ENCODE data around the gene GRIK4. TPM values are rescaled to one million over a fixed set of nuclear protein-coding genes. Genes with fewer than 3 reads are reported as not detected.

Gene GRIK4
- total and polyA plus RNA-seq, 9 of the 15 experiments (the other 6 are each of a cell fraction or from before 2014, with no cell fraction given): not detected

- no peak for TF ChIP-seq BMI1 (IDR thresholded peaks at IDR 0.05; ENCODE audit: low read length)
- TF ChIP-seq ZNF232 (CRISPR knock-in tag; IDR thresholded peaks at IDR 0.05): no peak
- no peak for TF ChIP-seq ESRRB (CRISPR knock-in tag; IDR thresholded peaks at IDR 0.05; ENCODE audit: borderline replicate concordance)
These were observed 8.7 kb downstream of the GRIK4 start (continued) for GRCh38 chr11:120520091-120520822.

DNA sequence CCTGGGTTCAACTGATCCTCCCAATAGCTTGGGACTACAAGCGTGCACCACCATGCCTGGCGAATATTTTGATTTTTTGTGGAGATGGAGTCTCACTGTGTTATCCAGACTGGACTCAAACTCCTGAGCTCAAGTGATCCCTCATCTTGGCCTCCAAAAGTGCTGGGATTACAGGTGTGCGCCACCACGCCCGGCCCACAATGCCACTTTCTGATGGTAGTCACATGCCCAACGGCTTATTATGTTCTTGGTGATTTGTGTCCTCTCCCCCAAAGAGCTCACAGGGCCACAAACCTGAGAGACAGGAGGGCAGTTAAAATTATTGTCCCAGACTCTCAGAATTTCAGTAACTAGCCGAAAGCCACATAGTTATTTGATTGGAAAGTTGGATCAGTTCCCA is 9.6 kb downstream of the GRIK4 start:
- DNase-seq (ENCODE audit: extremely low read depth in 1 of 4, low spot score in 3 of 4) (no peak), ATAC-seq (no peak), FAIRE-seq (no peak)
- Histone ChIP-seq H3K4me3 (no peak overlapping the region), H3K9ac (ENCODE audit: insufficient read depth in 1 of 2, low read depth in 2 of 2, low read length in 2 of 2) (no peak overlapping the region), H2AFZ (ENCODE audit: low read depth, low read length) (no peak overlapping the region), H3K27me3 (ENCODE audit: control insufficient read depth in 2 of 2, insufficient read depth in 2 of 2, low read length in 2 of 2) (peaks cover 53 to 93% of the 10 kb centered on the region in 2 experiments; a peak in 4 of 5 replicates), H4K20me1 (replicated peaks; ENCODE audit: control insufficient read depth, insufficient read depth, low read length) (peaks cover 22% of the 10 kb centered on the region), H3K9me3 (replicated peaks; ENCODE audit: control insufficient read depth, insufficient read depth, low read depth, low read length) (no peaks in the 10 kb centered on the region), H3K36me3 (ENCODE audit: control insufficient read depth, insufficient read depth, low read length) (no peaks in the 10 kb centered on the region), H3K4me1 (replicated peaks in 1 of 2; ENCODE audit: control insufficient read depth in 2 of 2, insufficient read depth in 2 of 2, low read length in 2 of 2) (peaks cover 0 to 6% of the 10 kb centered on the region in 2 experiments; a peak in 1 of 5 replicates), H3K9me1 (ENCODE audit: control insufficient read depth, insufficient read depth, low read length) (no peaks in the 10 kb centered on the region), H3K79me2 (ENCODE audit: control insufficient read depth, insufficient read depth, low read length) (no peaks in the 10 kb centered on the region), H3K27ac (ENCODE audit: extremely low read depth, low read depth, low read length) (no peak overlapping the region), H3K4me2 (ENCODE audit: insufficient read depth, low read length) (no peak overlapping the region)
- CTCF ChIA-PET (ENCODE audit: low intra/inter-chr PET ratio): no interaction called here
- intact Hi-C loops (cut with micrococcal nuclease) (no loop called here), in situ Hi-C loops (cut with MboI) (loop anchor here (5.0 to 10.0 kb wide), 2 partner anchors 166 to 1074 kb away; no protein-coding TSS in a partner anchor)
- no TSS peak for BruUV-seq (replicated peaks)
- POLR2A ChIA-PET: interaction anchor here (0.6 to 0.7 kb wide), 2 partner anchors 20 to 182 kb away, joined by 3 to 5 read pairs; no protein-coding TSS in a partner anchor
- 2% methylated on average over 7 of the region's 7 CpGs for WGBS (ENCODE audit: insufficient coverage, low coverage, missing lambda C conversion rate)
- TF ChIP-seq JUND (IDR thresholded peaks at IDR 0.05; ENCODE audit: borderline replicate concordance, low read depth, low read length): no peak
- no peak for TF ChIP-seq JUND (tag; IDR thresholded peaks at IDR 0.05; ENCODE audit: borderline replicate concordance, low read depth, low read length)
- no peak for TF ChIP-seq ZNF431 (CRISPR knock-in tag; IDR thresholded peaks at IDR 0.05)
- no peak for TF ChIP-seq PHF8 (IDR thresholded peaks at IDR 0.05; ENCODE audit: borderline replicate concordance, low read length)
- no peak for TF ChIP-seq ZC3H4 (CRISPR knock-in tag; IDR thresholded peaks at IDR 0.05; ENCODE audit: borderline replicate concordance)
- TF ChIP-seq ZNF324 (CRISPR knock-in tag; IDR thresholded peaks at IDR 0.05): no peak
- no peak for TF ChIP-seq HMBOX1 (IDR thresholded peaks at IDR 0.05)
- TF ChIP-seq SAP30 (IDR thresholded peaks at IDR 0.05; ENCODE audit: borderline replicate concordance, insufficient read depth, low read depth, low read length, poor library complexity, severe bottlenecking): no peak
- no peak for TF ChIP-seq MEF2A (IDR thresholded peaks at IDR 0.05; ENCODE audit: control insufficient read depth, low read depth, low read length)
- no peak for TF ChIP-seq NFXL1 (CRISPR knock-in tag; IDR thresholded peaks at IDR 0.05)
- no peak for TF ChIP-seq NCOA4 (IDR thresholded peaks at IDR 0.05; ENCODE audit: partially characterized antibody)
- no peak for TF ChIP-seq NCOA1 (IDR thresholded peaks at IDR 0.05; ENCODE audit: low read depth)
- no peak for TF ChIP-seq CREM (IDR thresholded peaks at IDR 0.05; ENCODE audit: low read depth)
- no peak for TF ChIP-seq ZNF212 (CRISPR knock-in tag; IDR thresholded peaks at IDR 0.05)
- no peak for TF ChIP-seq BDP1 (IDR thresholded peaks at IDR 0.05; ENCODE audit: insufficient read depth, insufficient read length)
- TF ChIP-seq, protein P1, sequence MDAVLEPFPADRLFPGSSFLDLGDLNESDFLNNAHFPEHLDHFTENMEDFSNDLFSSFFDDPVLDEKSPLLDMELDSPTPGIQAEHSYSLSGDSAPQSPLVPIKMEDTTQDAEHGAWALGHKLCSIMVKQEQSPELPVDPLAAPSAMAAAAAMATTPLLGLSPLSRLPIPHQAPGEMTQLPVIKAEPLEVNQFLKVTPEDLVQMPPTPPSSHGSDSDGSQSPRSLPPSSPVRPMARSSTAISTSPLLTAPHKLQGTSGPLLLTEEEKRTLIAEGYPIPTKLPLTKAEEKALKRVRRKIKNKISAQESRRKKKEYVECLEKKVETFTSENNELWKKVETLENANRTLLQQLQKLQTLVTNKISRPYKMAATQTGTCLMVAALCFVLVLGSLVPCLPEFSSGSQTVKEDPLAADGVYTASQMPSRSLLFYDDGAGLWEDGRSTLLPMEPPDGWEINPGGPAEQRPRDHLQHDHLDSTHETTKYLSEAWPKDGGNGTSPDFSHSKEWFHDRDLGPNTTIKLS (IDR thresholded peaks at IDR 0.05; ENCODE audit: borderline replicate concordance, low read depth): no peak

Data from K562 (cell line).